Kidney capillary endothelial cell (primary cell): ENCODE measurements around the gene PTPRN2.
"Not testable (repeated sequence)": the region's sequence is repeated elsewhere in the genome, so short reads cannot be mapped to it uniquely, and the experiment has no call there.

Experiments
- DNase-seq: peaks from one replicate; pipeline ENCODE4 v3.0.0-alpha.2; 2018; ENCODE audit warnings: low spot score

Gene PTPRN2

GRCh38 chr7:157674027-157674714 is 913.5 kb downstream of the PTPRN2 start:
- DNase-seq = no peak

GRCh38 chr7:157673573-157673972 is 914.0 kb downstream of the PTPRN2 start:
- DNase-seq = no peak

GRCh38 chr7:157671358-157672255 is 916.0 kb downstream of the PTPRN2 start:
- DNase-seq = no peak

- no peak for DNase-seq
These were observed 916.9 kb downstream of the PTPRN2 start for GRCh38 chr7:157670490-157671357.

GRCh38 chr7:157669768-157670351 is 917.8 kb downstream of the PTPRN2 start:
- DNase-seq = no peak

GRCh38 chr7:157668884-157669767 is 918.5 kb downstream of the PTPRN2 start:
- no peak for DNase-seq

GRCh38 chr7:157668221-157668883 is 919.3 kb downstream of the PTPRN2 start:
- DNase-seq = no peak

- DNase-seq = no peak
These were observed 919.9 kb downstream of the PTPRN2 start for GRCh38 chr7:157667731-157668130.

- no peak for DNase-seq
These were observed 920.4 kb downstream of the PTPRN2 start for GRCh38 chr7:157667261-157667660.

GRCh38 chr7:157666530-157667040 is 921.0 kb downstream of the PTPRN2 start:
- DNase-seq = no peak

GRCh38 chr7:157665634-157665988 is 922.0 kb downstream of the PTPRN2 start:
- DNase-seq = not testable (repeated sequence)

GRCh38 chr7:157664871-157665633 is 922.6 kb downstream of the PTPRN2 start:
- no peak for DNase-seq

GRCh38 chr7:157664034-157664433 is 923.6 kb downstream of the PTPRN2 start:
- DNase-seq = no peak

GRCh38 chr7:157662981-157663716 is 924.5 kb downstream of the PTPRN2 start:
- DNase-seq = no peak

- no peak for DNase-seq
These were observed 925.4 kb downstream of the PTPRN2 start for GRCh38 chr7:157662110-157662791.

GRCh38 chr7:157661611-157661975 is 926.0 kb downstream of the PTPRN2 start:
- no peak for DNase-seq

GRCh38 chr7:157660971-157661610 is 926.5 kb downstream of the PTPRN2 start:
- no peak for DNase-seq
